ENCODE data around the gene ITPR1. TPM values are rescaled to one million over a fixed set of nuclear protein-coding genes. Genes with fewer than 3 reads are reported as not detected.
A peak's percentile ranks its signal among the peaks of the same experiment; 100 is the strongest.

The ITPR1 gene
- total RNA-seq, 4 donors from 2014 or later: 184 to 305 (median 218) TPM

DNA sequence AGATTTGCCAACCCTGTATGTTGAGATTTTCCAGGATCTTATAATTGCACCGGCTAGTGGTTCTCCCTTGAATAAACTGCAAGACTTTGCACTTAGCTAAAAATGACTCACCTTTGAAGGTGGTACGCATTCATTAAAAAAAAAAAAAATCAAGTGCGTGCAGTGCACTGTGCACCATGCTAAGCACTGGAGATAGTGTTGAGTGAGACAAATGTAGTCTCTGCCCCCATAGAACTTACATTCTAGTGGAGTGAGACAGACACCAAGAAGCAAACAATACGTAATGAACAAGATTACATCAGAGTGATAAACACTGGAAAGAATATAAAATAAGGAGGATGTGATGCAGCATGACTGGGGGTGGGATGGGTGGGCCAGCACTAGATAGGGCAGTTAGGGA lies 69.4 kb downstream of the ITPR1 start:
- H3K4me3 ChIP-seq: no peak overlapping the region
- TF ChIP-seq, protein P1, sequence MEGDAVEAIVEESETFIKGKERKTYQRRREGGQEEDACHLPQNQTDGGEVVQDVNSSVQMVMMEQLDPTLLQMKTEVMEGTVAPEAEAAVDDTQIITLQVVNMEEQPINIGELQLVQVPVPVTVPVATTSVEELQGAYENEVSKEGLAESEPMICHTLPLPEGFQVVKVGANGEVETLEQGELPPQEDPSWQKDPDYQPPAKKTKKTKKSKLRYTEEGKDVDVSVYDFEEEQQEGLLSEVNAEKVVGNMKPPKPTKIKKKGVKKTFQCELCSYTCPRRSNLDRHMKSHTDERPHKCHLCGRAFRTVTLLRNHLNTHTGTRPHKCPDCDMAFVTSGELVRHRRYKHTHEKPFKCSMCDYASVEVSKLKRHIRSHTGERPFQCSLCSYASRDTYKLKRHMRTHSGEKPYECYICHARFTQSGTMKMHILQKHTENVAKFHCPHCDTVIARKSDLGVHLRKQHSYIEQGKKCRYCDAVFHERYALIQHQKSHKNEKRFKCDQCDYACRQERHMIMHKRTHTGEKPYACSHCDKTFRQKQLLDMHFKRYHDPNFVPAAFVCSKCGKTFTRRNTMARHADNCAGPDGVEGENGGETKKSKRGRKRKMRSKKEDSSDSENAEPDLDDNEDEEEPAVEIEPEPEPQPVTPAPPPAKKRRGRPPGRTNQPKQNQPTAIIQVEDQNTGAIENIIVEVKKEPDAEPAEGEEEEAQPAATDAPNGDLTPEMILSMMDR (IDR thresholded peaks at IDR 0.05): no peak
- TF ChIP-seq POLR2AphosphoS5 (IDR thresholded peaks at IDR 0.05): no peak
- H3K9me3 ChIP-seq: no peaks in the 10 kb centered on the region
- H3K36me3 ChIP-seq: no peaks in the 10 kb centered on the region
- H3K4me1 ChIP-seq: peaks cover 0 to 47% (median 3%) of the 10 kb centered on the region in 3 donors
- no peak overlapping the region for H3K27ac ChIP-seq
- WGBS, 2 donors (ENCODE audit: low coverage in 1 of 2): 40 to 51% methylated on average over 4 of the region's 4 CpGs
- no peak for ATAC-seq
- no peaks in the 10 kb centered on the region for H3K27me3 ChIP-seq

GRCh38 chr3:4564270-4564669 lies 71.1 kb downstream of the ITPR1 start:
- 94 to 97% methylated on average over 6 to 7 of the region's 7 CpGs for WGBS, 2 donors (ENCODE audit: low coverage in 1 of 2)
- H3K27ac ChIP-seq: no peak overlapping the region
- ATAC-seq: no peak

GRCh38 chr3:4564928-4565586 lies 71.9 kb downstream of the ITPR1 start:
- WGBS, 2 donors (ENCODE audit: low coverage in 1 of 2): 53 to 59% methylated on average over 4 to 5 of the region's 5 CpGs
- Histone ChIP-seq H3K9me3 (no peaks in the 10 kb centered on the region), H3K36me3 (no peaks in the 10 kb centered on the region), H3K4me3 (no peak overlapping the region), H3K4me1 (peaks cover 0 to 56% (median 3%) of the 10 kb centered on the region in 3 donors), H3K27me3 (no peaks in the 10 kb centered on the region), H3K27ac (no peak overlapping the region)
- no peak for TF ChIP-seq POLR2AphosphoS5 (IDR thresholded peaks at IDR 0.05)
- TF ChIP-seq, protein P1 (IDR thresholded peaks at IDR 0.05): no peak
- no peak for TF ChIP-seq EP300 (IDR thresholded peaks at IDR 0.05)
- no peak for TF ChIP-seq POLR2A (IDR thresholded peaks at IDR 0.05)
- no peak for ATAC-seq

More at GRCh38 chr3:4564270-4564669, 71.1 kb downstream of the ITPR1 start:
- Histone ChIP-seq H3K36me3 (no peaks in the 10 kb centered on the region), H3K4me3 (no peak overlapping the region), H3K9me3 (no peaks in the 10 kb centered on the region), H3K27me3 (no peaks in the 10 kb centered on the region), H3K4me1 (peaks cover 0 to 49% (median 3%) of the 10 kb centered on the region in 3 donors)
- TF ChIP-seq POLR2AphosphoS5 (IDR thresholded peaks at IDR 0.05) (no peak), POLR2A (IDR thresholded peaks at IDR 0.05) (no peak), EP300 (IDR thresholded peaks at IDR 0.05) (no peak)
- TF ChIP-seq, protein P1 (IDR thresholded peaks at IDR 0.05): no peak

GRCh38 chr3:4565809-4566501 lies 72.8 kb downstream of the ITPR1 start:
- Histone ChIP-seq H3K4me3 (no peak overlapping the region), H3K4me1 (peaks cover 0 to 65% (median 5%) of the 10 kb centered on the region in 3 donors), H3K36me3 (no peaks in the 10 kb centered on the region), H3K27me3 (no peaks in the 10 kb centered on the region), H3K9me3 (no peaks in the 10 kb centered on the region), H3K27ac (no peak overlapping the region)
- WGBS, 2 donors (ENCODE audit: low coverage in 1 of 2): 55 to 59% methylated on average over 5 of the region's 5 CpGs
- TF ChIP-seq POLR2AphosphoS5 (IDR thresholded peaks at IDR 0.05): peak; percentile 5
- TF ChIP-seq, protein P1 (IDR thresholded peaks at IDR 0.05): no peak
- ATAC-seq: no peak

- TF ChIP-seq EP300 (IDR thresholded peaks at IDR 0.05) (no peak), POLR2A (IDR thresholded peaks at IDR 0.05) (no peak)
- TF ChIP-seq, protein P1 (IDR thresholded peaks at IDR 0.05): no peak
- H3K36me3 ChIP-seq: no peaks in the 10 kb centered on the region
- no peak overlapping the region for H3K27ac ChIP-seq
- H3K27me3 ChIP-seq: no peaks in the 10 kb centered on the region
- 64 to 74% methylated on average over 3 of the region's 3 CpGs for WGBS, 2 donors (ENCODE audit: low coverage in 1 of 2)
- no peak overlapping the region for H3K4me3 ChIP-seq
- no peak for ATAC-seq
- no peaks in the 10 kb centered on the region for H3K9me3 ChIP-seq
- H3K4me1 ChIP-seq: peaks cover 0 to 46% (median 2%) of the 10 kb centered on the region in 3 donors
These were observed 75.7 kb downstream of the ITPR1 start for GRCh38 chr3:4568841-4569240.

All from gastroesophageal sphincter (tissue), 4 donors.